Measurements from ENCODE around the gene UAP1L1.

- TF ChIP-seq CTCF (IDR thresholded peaks at IDR 0.05; ENCODE audit: poor library complexity, severe bottlenecking) (no peak), POLR2AphosphoS5 (IDR thresholded peaks at IDR 0.05) (no peak), EP300 (conservative IDR thresholded peaks at IDR 0.05; ENCODE audit: poor library complexity, severe bottlenecking) (no peak), MXI1 (conservative IDR thresholded peaks at IDR 0.05; ENCODE audit: poor library complexity, severe bottlenecking) (no peak), TAF1 (IDR thresholded peaks at IDR 0.05; ENCODE audit: low read depth) (no peak), SMC3 (conservative IDR thresholded peaks at IDR 0.05; ENCODE audit: poor library complexity) (no peak), EZH2 (IDR thresholded peaks at IDR 0.05; ENCODE audit: borderline replicate concordance, insufficient read depth, low read length, poor library complexity, severe bottlenecking) (no peak)
- TF ChIP-seq, protein P1, sequence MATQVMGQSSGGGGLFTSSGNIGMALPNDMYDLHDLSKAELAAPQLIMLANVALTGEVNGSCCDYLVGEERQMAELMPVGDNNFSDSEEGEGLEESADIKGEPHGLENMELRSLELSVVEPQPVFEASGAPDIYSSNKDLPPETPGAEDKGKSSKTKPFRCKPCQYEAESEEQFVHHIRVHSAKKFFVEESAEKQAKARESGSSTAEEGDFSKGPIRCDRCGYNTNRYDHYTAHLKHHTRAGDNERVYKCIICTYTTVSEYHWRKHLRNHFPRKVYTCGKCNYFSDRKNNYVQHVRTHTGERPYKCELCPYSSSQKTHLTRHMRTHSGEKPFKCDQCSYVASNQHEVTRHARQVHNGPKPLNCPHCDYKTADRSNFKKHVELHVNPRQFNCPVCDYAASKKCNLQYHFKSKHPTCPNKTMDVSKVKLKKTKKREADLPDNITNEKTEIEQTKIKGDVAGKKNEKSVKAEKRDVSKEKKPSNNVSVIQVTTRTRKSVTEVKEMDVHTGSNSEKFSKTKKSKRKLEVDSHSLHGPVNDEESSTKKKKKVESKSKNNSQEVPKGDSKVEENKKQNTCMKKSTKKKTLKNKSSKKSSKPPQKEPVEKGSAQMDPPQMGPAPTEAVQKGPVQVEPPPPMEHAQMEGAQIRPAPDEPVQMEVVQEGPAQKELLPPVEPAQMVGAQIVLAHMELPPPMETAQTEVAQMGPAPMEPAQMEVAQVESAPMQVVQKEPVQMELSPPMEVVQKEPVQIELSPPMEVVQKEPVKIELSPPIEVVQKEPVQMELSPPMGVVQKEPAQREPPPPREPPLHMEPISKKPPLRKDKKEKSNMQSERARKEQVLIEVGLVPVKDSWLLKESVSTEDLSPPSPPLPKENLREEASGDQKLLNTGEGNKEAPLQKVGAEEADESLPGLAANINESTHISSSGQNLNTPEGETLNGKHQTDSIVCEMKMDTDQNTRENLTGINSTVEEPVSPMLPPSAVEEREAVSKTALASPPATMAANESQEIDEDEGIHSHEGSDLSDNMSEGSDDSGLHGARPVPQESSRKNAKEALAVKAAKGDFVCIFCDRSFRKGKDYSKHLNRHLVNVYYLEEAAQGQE (IDR thresholded peaks at IDR 0.05; ENCODE audit: borderline replicate concordance) = no peak
Measured at GRCh38 chr9:137064880-137065164, 12.5 kb upstream of the UAP1L1 start.

Measured in neural cell (in vitro differentiated cells).